ENCODE data around the gene SV2B.

DNA sequence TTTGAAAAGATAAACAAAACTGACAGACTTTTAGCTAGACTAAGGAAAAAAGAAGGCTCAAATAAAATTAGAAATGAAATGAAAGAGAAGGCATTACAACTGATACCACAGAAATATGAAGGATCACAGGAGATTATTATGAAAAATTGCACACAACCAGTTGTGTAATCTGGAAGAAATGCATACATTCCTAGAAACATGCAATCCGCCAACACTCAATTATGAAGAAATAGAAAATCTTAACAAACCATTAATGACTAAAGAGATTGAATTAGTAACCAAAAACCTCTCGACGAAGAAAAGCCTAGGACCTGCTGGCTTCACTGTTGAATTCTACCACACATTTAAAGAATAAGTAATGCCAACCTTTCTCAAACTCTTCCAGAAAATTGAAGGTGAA, 149.5 kb downstream of the SV2B start:
- TF ChIP-seq ZNF140 (tag by site-specific recombination; IDR thresholded peaks at IDR 0.05) (no peak), TCF7L2 (IDR thresholded peaks at IDR 0.05; ENCODE audit: borderline replicate concordance, low read depth, low read length) (no peak), ZNF558 (tag by site-specific recombination; IDR thresholded peaks at IDR 0.05) (no peak), ZNF335 (tag by site-specific recombination; conservative IDR thresholded peaks at IDR 0.05) (no peak)
- TF ChIP-seq, protein P1, sequence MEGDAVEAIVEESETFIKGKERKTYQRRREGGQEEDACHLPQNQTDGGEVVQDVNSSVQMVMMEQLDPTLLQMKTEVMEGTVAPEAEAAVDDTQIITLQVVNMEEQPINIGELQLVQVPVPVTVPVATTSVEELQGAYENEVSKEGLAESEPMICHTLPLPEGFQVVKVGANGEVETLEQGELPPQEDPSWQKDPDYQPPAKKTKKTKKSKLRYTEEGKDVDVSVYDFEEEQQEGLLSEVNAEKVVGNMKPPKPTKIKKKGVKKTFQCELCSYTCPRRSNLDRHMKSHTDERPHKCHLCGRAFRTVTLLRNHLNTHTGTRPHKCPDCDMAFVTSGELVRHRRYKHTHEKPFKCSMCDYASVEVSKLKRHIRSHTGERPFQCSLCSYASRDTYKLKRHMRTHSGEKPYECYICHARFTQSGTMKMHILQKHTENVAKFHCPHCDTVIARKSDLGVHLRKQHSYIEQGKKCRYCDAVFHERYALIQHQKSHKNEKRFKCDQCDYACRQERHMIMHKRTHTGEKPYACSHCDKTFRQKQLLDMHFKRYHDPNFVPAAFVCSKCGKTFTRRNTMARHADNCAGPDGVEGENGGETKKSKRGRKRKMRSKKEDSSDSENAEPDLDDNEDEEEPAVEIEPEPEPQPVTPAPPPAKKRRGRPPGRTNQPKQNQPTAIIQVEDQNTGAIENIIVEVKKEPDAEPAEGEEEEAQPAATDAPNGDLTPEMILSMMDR (tag by site-specific recombination; IDR thresholded peaks at IDR 0.05) = no peak
- TF ChIP-seq, protein P2, sequence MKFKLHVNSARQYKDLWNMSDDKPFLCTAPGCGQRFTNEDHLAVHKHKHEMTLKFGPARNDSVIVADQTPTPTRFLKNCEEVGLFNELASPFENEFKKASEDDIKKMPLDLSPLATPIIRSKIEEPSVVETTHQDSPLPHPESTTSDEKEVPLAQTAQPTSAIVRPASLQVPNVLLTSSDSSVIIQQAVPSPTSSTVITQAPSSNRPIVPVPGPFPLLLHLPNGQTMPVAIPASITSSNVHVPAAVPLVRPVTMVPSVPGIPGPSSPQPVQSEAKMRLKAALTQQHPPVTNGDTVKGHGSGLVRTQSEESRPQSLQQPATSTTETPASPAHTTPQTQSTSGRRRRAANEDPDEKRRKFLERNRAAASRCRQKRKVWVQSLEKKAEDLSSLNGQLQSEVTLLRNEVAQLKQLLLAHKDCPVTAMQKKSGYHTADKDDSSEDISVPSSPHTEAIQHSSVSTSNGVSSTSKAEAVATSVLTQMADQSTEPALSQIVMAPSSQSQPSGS (tag by site-specific recombination; IDR thresholded peaks at IDR 0.05; ENCODE audit: low read depth) = no peak
- TF ChIP-seq, protein P3, sequence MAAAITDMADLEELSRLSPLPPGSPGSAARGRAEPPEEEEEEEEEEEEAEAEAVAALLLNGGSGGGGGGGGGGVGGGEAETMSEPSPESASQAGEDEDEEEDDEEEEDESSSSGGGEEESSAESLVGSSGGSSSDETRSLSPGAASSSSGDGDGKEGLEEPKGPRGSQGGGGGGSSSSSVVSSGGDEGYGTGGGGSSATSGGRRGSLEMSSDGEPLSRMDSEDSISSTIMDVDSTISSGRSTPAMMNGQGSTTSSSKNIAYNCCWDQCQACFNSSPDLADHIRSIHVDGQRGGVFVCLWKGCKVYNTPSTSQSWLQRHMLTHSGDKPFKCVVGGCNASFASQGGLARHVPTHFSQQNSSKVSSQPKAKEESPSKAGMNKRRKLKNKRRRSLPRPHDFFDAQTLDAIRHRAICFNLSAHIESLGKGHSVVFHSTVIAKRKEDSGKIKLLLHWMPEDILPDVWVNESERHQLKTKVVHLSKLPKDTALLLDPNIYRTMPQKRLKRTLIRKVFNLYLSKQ (tag by site-specific recombination; IDR thresholded peaks at IDR 0.05; ENCODE audit: borderline replicate concordance) = no peak
